Coronary artery (tissue), 2 donors: Measurements from ENCODE around the gene LGR5.

Experiments
- DNase-seq: peaks from one replicate; pipeline ENCODE4 v3.0.0-alpha.2; 2017; ENCODE audit warnings: low spot score
- H3K27ac ChIP-seq, 2 donors: fragments of 200-600 bp; sonication (generic); one replicate each; pipeline ENCODE4 v1.5.1; 2016 to 2019
- H3K4me3 ChIP-seq: fragments of 200-600 bp; sonication (generic); 2 replicates; pipeline ENCODE4 v1.5.1; 2016; ENCODE audit warnings: mild to moderate bottlenecking, moderate library complexity
- TF ChIP-seq, protein P1 (sequence below): fragments of 200-600 bp; sonication (generic); IDR thresholded peaks from one replicate; pipeline ENCODE4 v1.5.1; 2019; ENCODE audit warnings: antibody characterized with exemption

The LGR5 gene

DNA sequence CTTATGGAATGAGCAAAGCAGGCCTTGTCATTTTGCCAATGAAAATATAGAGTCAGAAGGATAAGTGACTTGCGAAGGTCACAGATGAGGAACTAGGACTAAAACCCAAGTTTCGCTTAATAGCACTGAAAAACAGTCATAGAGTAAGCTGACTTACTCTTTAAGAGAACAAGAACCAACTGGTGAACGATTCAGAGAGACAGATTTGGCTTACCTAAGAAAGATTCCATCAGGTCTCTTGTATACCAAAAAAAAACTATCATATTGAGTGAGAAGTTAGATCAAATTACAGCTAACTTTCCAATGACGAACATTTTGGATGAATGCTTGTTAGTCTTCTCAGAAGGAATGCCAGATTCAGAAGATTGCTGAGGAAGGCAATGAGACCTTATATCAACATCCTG, 149.9 kb downstream of the LGR5 start:
- no peak for DNase-seq
- TF ChIP-seq, protein P1, sequence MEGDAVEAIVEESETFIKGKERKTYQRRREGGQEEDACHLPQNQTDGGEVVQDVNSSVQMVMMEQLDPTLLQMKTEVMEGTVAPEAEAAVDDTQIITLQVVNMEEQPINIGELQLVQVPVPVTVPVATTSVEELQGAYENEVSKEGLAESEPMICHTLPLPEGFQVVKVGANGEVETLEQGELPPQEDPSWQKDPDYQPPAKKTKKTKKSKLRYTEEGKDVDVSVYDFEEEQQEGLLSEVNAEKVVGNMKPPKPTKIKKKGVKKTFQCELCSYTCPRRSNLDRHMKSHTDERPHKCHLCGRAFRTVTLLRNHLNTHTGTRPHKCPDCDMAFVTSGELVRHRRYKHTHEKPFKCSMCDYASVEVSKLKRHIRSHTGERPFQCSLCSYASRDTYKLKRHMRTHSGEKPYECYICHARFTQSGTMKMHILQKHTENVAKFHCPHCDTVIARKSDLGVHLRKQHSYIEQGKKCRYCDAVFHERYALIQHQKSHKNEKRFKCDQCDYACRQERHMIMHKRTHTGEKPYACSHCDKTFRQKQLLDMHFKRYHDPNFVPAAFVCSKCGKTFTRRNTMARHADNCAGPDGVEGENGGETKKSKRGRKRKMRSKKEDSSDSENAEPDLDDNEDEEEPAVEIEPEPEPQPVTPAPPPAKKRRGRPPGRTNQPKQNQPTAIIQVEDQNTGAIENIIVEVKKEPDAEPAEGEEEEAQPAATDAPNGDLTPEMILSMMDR = no peak
- Histone ChIP-seq H3K27ac (no peak overlapping the region), H3K4me3 (no peak overlapping the region)

DNA sequence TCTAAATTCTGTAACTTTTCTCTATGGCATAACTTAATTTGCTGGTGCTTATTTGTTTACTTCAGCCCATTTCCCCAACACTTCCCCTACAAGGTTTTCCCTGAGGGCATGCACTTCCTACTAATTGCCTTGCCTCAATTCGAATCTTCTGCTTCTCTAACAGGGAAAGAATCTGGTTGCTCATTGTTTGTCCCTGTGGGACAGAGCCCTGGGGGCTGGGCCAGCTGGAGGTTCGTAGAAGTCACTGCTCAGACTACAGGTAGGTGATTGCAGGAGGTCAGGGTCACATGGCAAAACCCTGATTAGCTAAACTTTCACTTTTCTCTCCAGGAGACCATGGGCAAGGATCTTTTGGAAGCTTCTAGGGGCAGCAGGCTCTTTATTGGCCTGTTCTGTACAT, 152.0 kb downstream of the LGR5 start:
- Histone ChIP-seq H3K27ac (no peak overlapping the region), H3K4me3 (no peak overlapping the region)
- no peak for DNase-seq
- TF ChIP-seq, protein P1 = no peak

DNA sequence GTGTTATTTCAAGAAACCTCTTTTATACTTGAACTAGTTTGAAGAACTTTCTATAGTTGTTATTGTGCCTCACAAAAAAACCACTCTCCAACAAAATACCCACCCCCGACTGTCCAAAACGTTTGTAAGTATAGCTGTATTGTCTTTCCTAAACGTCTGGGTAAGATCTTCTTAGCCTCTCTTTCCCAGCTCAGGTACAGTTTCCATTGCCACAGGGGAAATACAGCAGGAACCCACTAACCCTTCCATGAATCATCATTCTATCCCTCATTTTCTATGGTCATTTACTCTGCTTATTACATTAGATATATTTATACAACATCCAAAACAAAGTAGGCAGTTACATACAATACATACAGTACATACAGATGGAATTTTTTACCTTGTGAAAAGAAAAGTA, 153.2 kb downstream of the LGR5 start:
- no peak overlapping the region for H3K27ac ChIP-seq
- TF ChIP-seq, protein P1 = no peak
- no peak overlapping the region for H3K4me3 ChIP-seq
- no peak for DNase-seq

DNA sequence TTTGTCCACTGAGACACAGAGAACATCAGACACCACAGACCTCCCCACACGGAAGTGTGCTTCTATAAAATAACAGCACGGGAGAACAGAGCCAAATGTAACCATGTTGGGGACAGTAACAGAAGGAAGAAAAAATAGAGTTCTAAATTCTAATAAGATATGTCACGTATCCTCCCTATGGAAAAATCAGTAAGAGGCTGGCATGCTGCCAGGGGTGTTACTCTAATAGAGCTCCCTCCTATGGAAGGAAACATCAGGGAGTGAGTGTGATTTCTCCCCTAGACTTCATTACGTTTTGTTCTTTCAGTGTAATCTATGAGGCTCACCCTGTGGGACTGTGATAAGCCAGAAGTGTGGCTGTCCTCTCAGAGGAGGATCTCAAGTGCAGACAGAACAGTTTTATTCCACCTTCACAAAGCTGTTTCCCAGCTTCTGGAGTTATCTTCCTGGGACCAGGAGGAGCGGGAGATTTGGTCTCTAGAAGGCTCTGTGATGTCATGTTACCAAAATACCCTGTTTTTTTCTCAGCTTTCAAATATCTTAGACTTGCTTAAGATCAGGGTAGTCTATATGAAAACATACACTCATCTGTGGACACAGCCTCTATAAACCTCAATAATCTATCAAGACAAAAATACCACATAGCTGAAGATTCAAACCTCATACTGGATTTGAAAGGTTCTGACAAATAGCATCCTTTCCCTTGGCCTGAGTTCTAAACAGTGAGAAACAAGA, 154.8 kb downstream of the LGR5 start:
- H3K27ac ChIP-seq = no peak overlapping the region
- DNase-seq = no peak
- TF ChIP-seq, protein P1 = no peak
- H3K4me3 ChIP-seq = peak overlapping the region; percentile 39

DNA sequence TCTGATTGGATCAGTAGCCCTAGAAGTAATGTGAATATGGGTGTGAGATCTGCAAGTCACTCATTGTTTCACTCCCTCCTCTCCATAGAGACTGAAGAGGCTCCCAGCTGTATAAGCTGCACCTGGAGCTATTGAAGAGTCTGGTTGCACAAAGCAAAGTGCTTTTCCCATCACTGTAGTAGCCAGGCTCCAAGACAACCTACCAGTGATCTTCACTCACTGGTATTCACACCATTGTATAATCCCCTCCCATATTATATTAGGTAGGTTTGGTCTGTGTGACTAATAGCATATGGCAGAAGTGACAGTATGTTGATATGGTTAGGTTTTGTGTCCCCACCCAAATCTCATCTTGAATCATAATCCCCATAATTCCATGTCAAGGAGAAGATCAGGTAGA, 159.6 kb downstream of the LGR5 start:
- TF ChIP-seq, protein P1 = no peak
- no peak for DNase-seq
- Histone ChIP-seq H3K27ac (no peak overlapping the region), H3K4me3 (no peak overlapping the region)

DNA sequence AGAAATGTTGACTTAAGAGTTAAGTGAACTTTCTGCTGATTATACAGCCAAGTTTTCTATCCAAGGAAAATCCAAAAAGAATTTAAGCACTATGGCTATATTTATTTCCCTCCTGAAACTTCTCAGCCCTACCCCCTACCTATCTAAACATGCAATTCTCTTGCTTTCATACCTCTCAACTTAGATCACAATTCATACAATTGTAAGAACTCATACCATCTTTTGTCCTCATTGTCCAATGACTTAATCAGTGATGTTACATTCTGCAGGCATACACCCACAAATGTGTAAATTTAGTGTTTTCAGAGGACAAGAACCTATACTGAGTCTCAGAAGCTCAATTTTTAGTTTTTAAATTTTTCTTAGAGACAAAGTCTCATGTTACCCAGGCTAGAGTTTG, 161.9 kb downstream of the LGR5 start:
- DNase-seq = no peak
- Histone ChIP-seq H3K27ac (no peak overlapping the region), H3K4me3 (no peak overlapping the region)
- TF ChIP-seq, protein P1 = no peak
